Measurements from ENCODE around the gene CTBP2.

Gene CTBP2

GRCh38 chr10:125159932-125160855, at the start of gene CTBP2:
Gene CTBP2 (minus strand): TSS chr10:125160563.
- DNase-seq (ENCODE audit: low read depth): no peak

- DNase-seq (ENCODE audit: low read depth): no peak
Measured at GRCh38 chr10:125209591-125210355, 49.4 kb upstream of the CTBP2 start.

- DNase-seq (ENCODE audit: low read depth): no peak
Measured at GRCh38 chr10:125208854-125209565, 48.6 kb upstream of the CTBP2 start.

GRCh38 chr10:125206623-125207022, 46.3 kb upstream of the CTBP2 start:
- no peak for DNase-seq (ENCODE audit: low read depth)

GRCh38 chr10:125205431-125205830, 45.1 kb upstream of the CTBP2 start:
- DNase-seq (ENCODE audit: low read depth): no peak

- DNase-seq (ENCODE audit: low read depth): no peak
Measured at GRCh38 chr10:125204400-125204799, 44.0 kb upstream of the CTBP2 start.

- no peak for DNase-seq (ENCODE audit: low read depth)
Measured at GRCh38 chr10:125203186-125203800, 42.9 kb upstream of the CTBP2 start.

- no peak for DNase-seq (ENCODE audit: low read depth)
Measured at GRCh38 chr10:125201791-125202622, 41.6 kb upstream of the CTBP2 start.

GRCh38 chr10:125201108-125201524, 40.8 kb upstream of the CTBP2 start:
- peak; percentile 26 for DNase-seq (ENCODE audit: low read depth)

- no peak for DNase-seq (ENCODE audit: low read depth)
Measured at GRCh38 chr10:125200396-125200795, 40.0 kb upstream of the CTBP2 start.

GRCh38 chr10:125199270-125199669, 38.9 kb upstream of the CTBP2 start:
- no peak for DNase-seq (ENCODE audit: low read depth)

GRCh38 chr10:125194814-125195213, 34.5 kb upstream of the CTBP2 start:
- no peak for DNase-seq (ENCODE audit: low read depth)

GRCh38 chr10:125193306-125193877, 33.0 kb upstream of the CTBP2 start:
- DNase-seq (ENCODE audit: low read depth): no peak

GRCh38 chr10:125192620-125193019, 32.3 kb upstream of the CTBP2 start:
- no peak for DNase-seq (ENCODE audit: low read depth)

GRCh38 chr10:125192005-125192404, 31.6 kb upstream of the CTBP2 start:
- DNase-seq (ENCODE audit: low read depth): no peak

GRCh38 chr10:125190946-125191345, 30.6 kb upstream of the CTBP2 start:
- no peak for DNase-seq (ENCODE audit: low read depth)

- DNase-seq (ENCODE audit: low read depth): no peak
Measured at GRCh38 chr10:125190414-125190813, 30.1 kb upstream of the CTBP2 start.

- no peak for DNase-seq (ENCODE audit: low read depth)
Measured at GRCh38 chr10:125189162-125189561, 28.8 kb upstream of the CTBP2 start.

- no peak for DNase-seq (ENCODE audit: low read depth)
Measured at GRCh38 chr10:125187238-125188194, 27.2 kb upstream of the CTBP2 start.

All from non-pigmented ciliary epithelial cell (primary cell).